Measurements from ENCODE around the gene CALB2. TPM values are rescaled to one million over a fixed set of nuclear protein-coding genes. Genes with fewer than 3 reads are reported as not detected.

The CALB2 gene
- total RNA-seq, 1 experiment from 2014 or later, result 1.6 TPM

Other genes with a start within 250 kb of the CALB2 start
- 2.6 to 3.3 TPM (median 3.0 TPM) in 3 replicates for gene HYDIN, start 128.0 kb upstream of the CALB2 start, total RNA-seq (2021)
- 8.7 to 13.4 TPM (median 10.9 TPM) in 3 replicates for gene CMTR2, start 69.3 kb upstream of the CALB2 start, total RNA-seq (2021)
- 0.23 to 0.62 TPM (median 0.55 TPM) in 3 replicates for gene TLE7, start 83.3 kb downstream of the CALB2 start, total RNA-seq (2021)
- gene ZNF23, start 103.5 kb downstream of the CALB2 start, total RNA-seq (2021), result 9.6 to 11.6 TPM (median 10.5 TPM) in 3 replicates
- 3.3 to 4.3 TPM (median 3.5 TPM) in 3 replicates for gene ZNF19, start 130.6 kb downstream of the CALB2 start, total RNA-seq (2021)
- 9.9 to 12.8 TPM (median 12.0 TPM) in 3 replicates for gene CHST4, start 167.7 kb downstream of the CALB2 start, total RNA-seq (2021)
- gene TAT, start 218.4 kb downstream of the CALB2 start, total RNA-seq (2021), result 0.66 to 0.89 TPM (median 0.68 TPM) in 3 replicates

Data from WTC11 (cell line).